K562 (cell line): ENCODE data around the gene MGAT5. TPM values are rescaled to one million over a fixed set of nuclear protein-coding genes. Genes with fewer than 3 reads are reported as not detected.

Experiments used
- ATAC-seq: fragments of 200-7000 bp; cut with Tn5 transposase; 3 replicates; pipeline ENCODE4 v1.9.1; 2020; ENCODE audit warnings: moderate library complexity
- BruUV-seq: library from RNA; stranded (reverse); fragments of 400-500 nt; replicated peaks from 2 replicates; lab custom pipeline; 2021; lab: Mats Ljungman, UMichigan
- CTCF ChIA-PET: fragments of 300-600 bp; formaldehyde crosslinking; extraction: SDS; loops from one replicate; lab custom pipeline; 2021; ENCODE audit warnings: low intra/inter-chr PET ratio; lab: Yijun Ruan, JAX
- POLR2A ChIA-PET: fragments of 300-600, 350-650 bp; sonication (Branson Sonifier 250); formaldehyde crosslinking; extraction: SDS; loops from one replicate; lab custom pipeline; 2021; ENCODE audit warnings: antibody characterized with exemption, inconsistent platforms; lab: Yijun Ruan, JAX
- DNase-seq, 4 experiments: peaks; one replicate each; pipeline versions ENCODE4 v3.0.0 to v3.0.0-alpha.2; 2011 to 2018; ENCODE audit warnings: low spot score in 3 of 4, mixed read lengths in 3 of 4; ENCODE audit errors: extremely low read depth in 1 of 4
- FAIRE-seq: peaks from 2 replicates; lab custom pipeline; 2011; peaks lifted over from hg19 to GRCh38; lab: Jason Lieb, UNC
- H2AFZ ChIP-seq: 2 replicates; pipeline ENCODE4 v1.6.0; 2011; ENCODE audit warnings: low read depth, low read length, control low read depth, inconsistent platforms
- H3K27ac ChIP-seq: fragments of 200-600 bp; 3 replicates; pipeline ENCODE4 v1.8.0; 2011; ENCODE audit warnings: low read depth, mild to moderate bottlenecking, control low read depth, inconsistent platforms, low read length, moderate library complexity, mixed read lengths; ENCODE audit errors: extremely low read depth
- H3K27me3 ChIP-seq, 2 experiments: fragments of 300-600 bp in 1 of 2; 2 replicates in 1 of 2; 3 replicates in 1 of 2; pipeline versions ENCODE4 v1.6.0 to v1.8.0; 2011; ENCODE audit warnings: inconsistent platforms in 2 of 2, low read length in 2 of 2, mild to moderate bottlenecking in 1 of 2, mixed read lengths in 1 of 2, moderate library complexity in 1 of 2; ENCODE audit not compliant: control insufficient read depth in 2 of 2, insufficient read depth in 2 of 2
- H3K36me3 ChIP-seq: fragments of 300-600 bp; 3 replicates; pipeline ENCODE4 v1.8.0; 2011; ENCODE audit warnings: mild to moderate bottlenecking, low read length, inconsistent platforms; ENCODE audit not compliant: control insufficient read depth, insufficient read depth
- H3K4me1 ChIP-seq, 2 experiments: fragments of 200-600 bp in 1 of 2; replicated peaks in 1 of 2; 2 replicates in 1 of 2; 3 replicates in 1 of 2; pipeline versions ENCODE4 v1.5.1 to v1.8.0; 2011; ENCODE audit warnings: inconsistent platforms in 2 of 2, low read length in 2 of 2, mild to moderate bottlenecking in 1 of 2, mixed read lengths in 1 of 2, moderate library complexity in 1 of 2; ENCODE audit not compliant: control insufficient read depth in 2 of 2, insufficient read depth in 2 of 2
- H3K4me2 ChIP-seq: 2 replicates; pipeline ENCODE4 v1.6.1; 2011; ENCODE audit warnings: low read length, control low read depth, inconsistent platforms, mixed read lengths; ENCODE audit not compliant: insufficient read depth
- H3K4me3 ChIP-seq: fragments of 200-600 bp; sonication (generic), shearing (Covaris generic); 2 replicates; pipeline ENCODE4 v1.5.1; 2016; ENCODE audit warnings: control low read depth, inconsistent platforms
- H3K79me2 ChIP-seq: fragments of 200-600 bp; 3 replicates; pipeline ENCODE4 v1.8.0; 2011; ENCODE audit warnings: low read length, inconsistent platforms; ENCODE audit not compliant: control insufficient read depth, insufficient read depth
- H3K9ac ChIP-seq, 2 experiments: 2 replicates each; pipeline versions ENCODE4 v1.6.0 to v1.6.1; 2011; ENCODE audit warnings: low read depth in 2 of 2, low read length in 2 of 2, control low read depth in 1 of 2, inconsistent platforms in 1 of 2, mild to moderate bottlenecking in 1 of 2, mixed read lengths in 1 of 2; ENCODE audit not compliant: insufficient read depth in 1 of 2
- H3K9me1 ChIP-seq: one replicate; pipeline ENCODE4 v1.6.0; 2011; ENCODE audit warnings: inconsistent platforms, mild to moderate bottlenecking, low read length, moderate library complexity; ENCODE audit not compliant: control insufficient read depth, insufficient read depth
- H3K9me3 ChIP-seq: replicated peaks from 2 replicates; pipeline ENCODE4 v1.5.1; 2011; ENCODE audit warnings: low read depth, low read length, inconsistent platforms; ENCODE audit not compliant: control insufficient read depth, insufficient read depth
- H4K20me1 ChIP-seq: replicated peaks from 2 replicates; pipeline ENCODE4 v1.6.1; 2011; ENCODE audit warnings: low read length, inconsistent platforms, mixed read lengths; ENCODE audit not compliant: control insufficient read depth, insufficient read depth
- BRD4 ChIP-seq: fragments of 200-600 bp; sonication (generic); IDR thresholded peaks from 2 replicates; pipeline ENCODE4 v1.6.1; 2017; ENCODE audit warnings: inconsistent platforms
- CBFA2T3 ChIP-seq: fragments of 450-650 bp; IDR thresholded peaks from 2 replicates; pipeline ENCODE4 v1.6.1; 2017
- FOSL1 ChIP-seq: fragments of 200-800 bp; sonication (Bioruptor generic); conservative IDR thresholded peaks from 2 replicates; pipeline ENCODE4 v1.6.1; 2016; ENCODE audit warnings: missing genetic modification characterization, missing compliant biosample characterization
- GABPA ChIP-seq: fragments of 200-800 bp; sonication (Bioruptor generic); conservative IDR thresholded peaks from 2 replicates; pipeline ENCODE4 v1.6.1; 2016; ENCODE audit warnings: low read depth, missing genetic modification characterization, missing compliant biosample characterization
- HDAC1 ChIP-seq, 2 experiments: fragments of 450-650 bp; IDR thresholded peaks; 2 replicates each; pipeline ENCODE4 v1.6.1; 2016 to 2017; ENCODE audit warnings: inconsistent platforms in 1 of 2, mild to moderate bottlenecking in 1 of 2, moderate library complexity in 1 of 2
- HNRNPUL1 ChIP-seq: fragments of 200-400 bp; formaldehyde crosslinking; IDR thresholded peaks from 2 replicates; pipeline ENCODE4 v1.6.1; 2017; ENCODE audit warnings: low read length
- IRF1 ChIP-seq: sonication (generic); formaldehyde crosslinking; IDR thresholded peaks from 2 replicates; pipeline ENCODE4 v1.8.0; 2022; ENCODE audit warnings: missing genetic modification reagents, mild to moderate bottlenecking, borderline replicate concordance
- NRF1 ChIP-seq, 2 experiments: fragments of 450-650 bp; IDR thresholded peaks in 1 of 2; conservative IDR thresholded peaks in 1 of 2; 2 replicates each; pipeline ENCODE4 v1.6.1; 2014; ENCODE audit warnings: mild to moderate bottlenecking in 2 of 2
- POLR2AphosphoS5 ChIP-seq: IDR thresholded peaks from 2 replicates; pipeline ENCODE4 v1.6.1; 2011; ENCODE audit warnings: mild to moderate bottlenecking, low read depth, low read length, moderate library complexity; ENCODE audit not compliant: control insufficient read depth, insufficient read depth
- TEAD4 ChIP-seq, 2 experiments: sonication (generic) in 1 of 2; formaldehyde crosslinking in 1 of 2; IDR thresholded peaks; 2 replicates each; pipeline versions ENCODE4 v1.6.1 to v1.8.0; 2012 to 2022; ENCODE audit warnings: borderline replicate concordance in 1 of 2, inconsistent platforms in 1 of 2, low read length in 1 of 2, mild to moderate bottlenecking in 1 of 2, missing genetic modification reagents in 1 of 2
- ZBTB49 ChIP-seq: sonication (generic); formaldehyde crosslinking; IDR thresholded peaks from 2 replicates; pipeline ENCODE4 v1.8.0; 2022; ENCODE audit warnings: missing genetic modification reagents, mild to moderate bottlenecking, borderline replicate concordance
- WGBS: fragments of 100-300 bp; shearing (Covaris generic); methylation state at CpG from one replicate; pipeline ENCODE4 v1.1.6; 2016; ENCODE audit warnings: low coverage, mixed read lengths; ENCODE audit not compliant: insufficient coverage; ENCODE audit errors: missing lambda C conversion rate; 5-methylcytosine and 5-hydroxymethylcytosine counted together
- in situ Hi-C: fragments of 300-500 bp; cut with MboI; formaldehyde crosslinking; loops from 4 replicates; pipeline ENCODE4 v1.15.0; 2018; ENCODE audit warnings: inconsistent platforms, mixed read lengths
- intact Hi-C: fragments of 100-400 bp; cut with micrococcal nuclease; formaldehyde crosslinking; loops from 2 replicates; pipeline ENCODE4 v1.14.2; 2022
- polyA plus RNA-seq, 8 experiments: library from polyadenylated mRNA; depleted of rRNA in 4 of 8; stranded (reverse) in 5 of 8; unstranded in 3 of 8; fragments of >200 nt; fragmentation: Nextera tagmentation in 2 of 8; fragmentation: Illumina TruSeq in 1 of 8; extraction: Ambion mirVana in 2 of 8; extraction: Trizol in 1 of 8; gene quantifications; 2 replicates each; pipeline versions ENCODE4 v1.2.1 to v1.2.3, GENCODE V29; 2011 to 2014; ENCODE audit warnings: inconsistent platforms in 1 of 8, missing spikeins in 1 of 8
- total RNA-seq, 7 experiments: library from RNA; depleted of rRNA in 6 of 7; stranded (reverse); fragments of >200 nt in 6 of 7; fragmentation: Illumina TruSeq in 2 of 7; extraction: Trizol in 2 of 7; gene quantifications; 2 replicates each; pipeline versions ENCODE4 v1.2.1 to v1.2.3, GENCODE V29; 2011 to 2021; ENCODE audit warnings: low replicate concordance in 1 of 7

MGAT5 gene
- total and polyA plus RNA-seq, 9 of the 15 experiments (the other 6 are each of a cell fraction or from before 2014, with no cell fraction given) = 1.6 to 18.6 (median 11.1) TPM

- Histone ChIP-seq H3K4me1 (peaks cover 4 to 8% of the 10 kb centered on the region in 2 experiments; a peak in 2 of 5 replicates), H3K27me3 (no peaks in the 10 kb centered on the region), H4K20me1 (peaks cover 5% of the 10 kb centered on the region), H3K9ac (no peak overlapping the region), H3K36me3 (no peaks in the 10 kb centered on the region), H3K79me2 (no peaks in the 10 kb centered on the region), H3K9me1 (no peaks in the 10 kb centered on the region), H3K4me3 (no peak overlapping the region), H3K27ac (no peak overlapping the region), H3K9me3 (no peaks in the 10 kb centered on the region), H3K4me2 (no peak overlapping the region), H2AFZ (no peak overlapping the region)
- TF ChIP-seq GABPA (tag) (no peak), FOSL1 (tag) (peak; percentile 32; the same call in 1 of the 2 replicates), CBFA2T3 (peak; percentile 40), TEAD4 (IDR thresholded peaks at IDR 0.05; ENCODE audit: low read length) (peak; percentile 24; the same call in 1 of the 2 replicates), TEAD4 (CRISPR knock-in tag; IDR thresholded peaks at IDR 0.05; ENCODE audit: borderline replicate concordance) (no peak)
- POLR2A ChIA-PET = no interaction called here
- no peak for FAIRE-seq
- CTCF ChIA-PET = interaction anchor here (0.7 kb wide), 1 partner anchor 134 kb away, joined by 5 read pairs; no protein-coding TSS in a partner anchor
- in situ Hi-C loops = loop anchor here (10.0 kb wide), 1 partner anchor 135 kb away; no protein-coding TSS in a partner anchor
- no peak for ATAC-seq
- no TSS peak for BruUV-seq
- WGBS = 38% methylated on average over 2 of the region's 2 CpGs
- DNase-seq = no peak
- intact Hi-C loops = loop anchor here (5.0 kb wide), 1 partner anchor 163 kb away; no protein-coding TSS in a partner anchor
Measured at GRCh38 chr2:134249755-134250154, 4.1 kb upstream of the MGAT5 start.

GRCh38 chr2:134250840-134251461, 2.9 kb upstream of the MGAT5 start:
- no peak overlapping the region for H3K4me2 ChIP-seq
- H3K79me2 ChIP-seq = no peaks in the 10 kb centered on the region
- FAIRE-seq (no peak), ATAC-seq (no peak), DNase-seq (no peak)
- no peak overlapping the region for H3K4me3 ChIP-seq
- H3K27me3 ChIP-seq = no peaks in the 10 kb centered on the region
- H3K27ac ChIP-seq = no peak overlapping the region
- no peaks in the 10 kb centered on the region for H4K20me1 ChIP-seq
- intact Hi-C loops (no loop called here), in situ Hi-C loops (no loop called here)
- WGBS = 62% methylated on average over 8 of the region's 8 CpGs
- H3K4me1 ChIP-seq = no peaks in the 10 kb centered on the region; a peak in 1 of 5 replicates
- no peaks in the 10 kb centered on the region for H3K36me3 ChIP-seq
- ChIA-PET CTCF (no interaction called here), POLR2A (interaction anchor here (0.6 kb wide), 1 partner anchor 24 kb away, joined by 4 read pairs; no protein-coding TSS in a partner anchor)
- no TSS peak for BruUV-seq
- H3K9ac ChIP-seq = no peak overlapping the region
- no peak overlapping the region for H2AFZ ChIP-seq
- no peaks in the 10 kb centered on the region for H3K9me1 ChIP-seq
- H3K9me3 ChIP-seq = no peaks in the 10 kb centered on the region
- TF ChIP-seq NRF1 (conservative IDR thresholded peaks at IDR 0.05 in 1 of 2, IDR thresholded peaks at IDR 0.05 in 1 of 2) (no peak), HDAC1 (IDR thresholded peaks at IDR 0.05) (no peak), POLR2AphosphoS5 (no peak), BRD4 (no peak), IRF1 (CRISPR knock-in tag) (no peak), HNRNPUL1 (no peak), ZBTB49 (CRISPR knock-in tag) (no peak)
